ENCODE data around the gene ATP9B.

The ATP9B gene

GRCh38 chr18:79401494-79402208 is 332.5 kb downstream of the ATP9B start:
- no peak for DNase-seq (ENCODE audit: extremely low read depth, low read depth)
- no peak overlapping the region for H3K4me3 ChIP-seq (replicated peaks; ENCODE audit: low read depth, low read length)
- TF ChIP-seq CTCF (IDR thresholded peaks at IDR 0.05; ENCODE audit: low read depth, low read length, missing control alignments), result no peak

- H3K4me3 ChIP-seq (replicated peaks; ENCODE audit: low read depth, low read length), result no peak overlapping the region
- TF ChIP-seq CTCF (IDR thresholded peaks at IDR 0.05; ENCODE audit: low read depth, low read length, missing control alignments), result no peak
- no peak for DNase-seq (ENCODE audit: extremely low read depth, low read depth)
These were observed 333.0 kb downstream of the ATP9B start for GRCh38 chr18:79402209-79402576.

- H3K4me3 ChIP-seq (replicated peaks; ENCODE audit: low read depth, low read length), result no peak overlapping the region
- no peak for DNase-seq (ENCODE audit: extremely low read depth, low read depth)
- TF ChIP-seq CTCF (IDR thresholded peaks at IDR 0.05; ENCODE audit: low read depth, low read length, missing control alignments), result no peak
These were observed 334.0 kb downstream of the ATP9B start for GRCh38 chr18:79402977-79403722.

- H3K4me3 ChIP-seq (replicated peaks; ENCODE audit: low read depth, low read length), result no peak overlapping the region
- no peak for DNase-seq (ENCODE audit: extremely low read depth, low read depth)
- no peak for TF ChIP-seq CTCF (IDR thresholded peaks at IDR 0.05; ENCODE audit: low read depth, low read length, missing control alignments)
These were observed 334.8 kb downstream of the ATP9B start for GRCh38 chr18:79403723-79404566.

- no peak for DNase-seq (ENCODE audit: extremely low read depth, low read depth)
- no peak overlapping the region for H3K4me3 ChIP-seq (replicated peaks; ENCODE audit: low read depth, low read length)
- TF ChIP-seq CTCF (IDR thresholded peaks at IDR 0.05; ENCODE audit: low read depth, low read length, missing control alignments), result no peak
These were observed 335.3 kb downstream of the ATP9B start for GRCh38 chr18:79404567-79404910.

- H3K4me3 ChIP-seq (replicated peaks; ENCODE audit: low read depth, low read length), result no peak overlapping the region
- TF ChIP-seq CTCF (IDR thresholded peaks at IDR 0.05; ENCODE audit: low read depth, low read length, missing control alignments), result no peak
- DNase-seq (ENCODE audit: extremely low read depth, low read depth), result no peak
These were observed 336.0 kb downstream of the ATP9B start for GRCh38 chr18:79405019-79405780.

Data from HFF-Myc (cell line).